Smooth muscle cell (in vitro differentiated cells): ENCODE data around the gene FMO1. TPM values are rescaled to one million over a fixed set of nuclear protein-coding genes. Genes with fewer than 3 reads are reported as not detected.

Source experiments
- DNase-seq: peaks from one replicate; lab custom pipeline; 2025; ENCODE audit not compliant: unreplicated experiment; lab: John Stamatoyannopoulos, UW
- H2AFZ ChIP-seq: fragments of 200-600 bp; sonication (generic); 2 replicates; pipeline ENCODE4 v1.6.0; 2016; ENCODE audit warnings: antibody characterized with exemption, low read depth, mild to moderate bottlenecking
- H3F3A ChIP-seq: fragments of 200-600 bp; sonication (generic); 2 replicates; pipeline ENCODE4 v1.6.0; 2017; ENCODE audit warnings: antibody characterized with exemption, low read depth
- H3K27ac ChIP-seq: fragments of 200-600 bp; sonication (generic); 2 replicates; pipeline ENCODE4 v1.5.1; 2016; ENCODE audit warnings: low read depth, mild to moderate bottlenecking
- H3K27me3 ChIP-seq: fragments of 200-600 bp; sonication (generic); 2 replicates; pipeline ENCODE4 v1.6.1; 2016; ENCODE audit warnings: low read depth, mild to moderate bottlenecking
- H3K36me3 ChIP-seq: fragments of 200-600 bp; sonication (generic); 2 replicates; pipeline ENCODE4 v1.5.1; 2016; ENCODE audit warnings: low read depth
- H3K4me1 ChIP-seq: fragments of 200-600 bp; sonication (generic); 2 replicates; pipeline ENCODE4 v1.5.1; 2016; ENCODE audit warnings: low read depth
- H3K4me2 ChIP-seq: fragments of 200-600 bp; sonication (generic); 2 replicates; pipeline ENCODE4 v1.6.0; 2016; ENCODE audit warnings: mild to moderate bottlenecking
- H3K4me3 ChIP-seq: fragments of 200-600 bp; sonication (generic); 2 replicates; pipeline ENCODE4 v1.5.1; 2016; ENCODE audit warnings: mild to moderate bottlenecking
- H3K79me2 ChIP-seq: fragments of 200-600 bp; sonication (generic); 2 replicates; pipeline ENCODE4 v1.6.0; 2016; ENCODE audit warnings: low read depth, mild to moderate bottlenecking
- H3K9ac ChIP-seq: fragments of 200-600 bp; sonication (generic); 2 replicates; pipeline ENCODE4 v1.6.0; 2016; ENCODE audit warnings: low read depth
- H3K9me3 ChIP-seq: fragments of 200-600 bp; sonication (generic); replicated peaks from 2 replicates; pipeline ENCODE4 v1.5.1; 2016; ENCODE audit warnings: low read depth
- H4K20me1 ChIP-seq: fragments of 200-600 bp; sonication (generic); 2 replicates; pipeline ENCODE4 v1.6.0; 2016; ENCODE audit warnings: low read depth
- WGBS: methylation state at CpG from one replicate; pipeline ENCODE4 v1.1.7; 2016; ENCODE audit warnings: low lambda C conversion rate; 5-methylcytosine and 5-hydroxymethylcytosine counted together
- polyA plus RNA-seq: library from polyadenylated mRNA; unstranded; fragments of >200 nt; fragmentation: Nextera tagmentation; extraction: Ambion mirVana; gene quantifications from 2 replicates; pipeline ENCODE4 v1.2.1, GENCODE V29; 2016
- total RNA-seq: library from RNA; depleted of rRNA; stranded (reverse); fragments of >200 nt; gene quantifications from 2 replicates; pipeline ENCODE4 v1.2.3, GENCODE V29; 2014
- TF ChIP-seq, protein P1 (sequence below): fragments of 200-600 bp; sonication (generic); IDR thresholded peaks from 2 replicates; pipeline ENCODE4 v1.5.1; 2017; ENCODE audit warnings: borderline replicate concordance, mild to moderate bottlenecking, antibody characterized with exemption; ENCODE audit not compliant: insufficient read depth, poor library complexity, severe bottlenecking

The FMO1 gene
- total and polyA plus RNA-seq, 2 experiments from 2014 or later, result not detected

DNA sequence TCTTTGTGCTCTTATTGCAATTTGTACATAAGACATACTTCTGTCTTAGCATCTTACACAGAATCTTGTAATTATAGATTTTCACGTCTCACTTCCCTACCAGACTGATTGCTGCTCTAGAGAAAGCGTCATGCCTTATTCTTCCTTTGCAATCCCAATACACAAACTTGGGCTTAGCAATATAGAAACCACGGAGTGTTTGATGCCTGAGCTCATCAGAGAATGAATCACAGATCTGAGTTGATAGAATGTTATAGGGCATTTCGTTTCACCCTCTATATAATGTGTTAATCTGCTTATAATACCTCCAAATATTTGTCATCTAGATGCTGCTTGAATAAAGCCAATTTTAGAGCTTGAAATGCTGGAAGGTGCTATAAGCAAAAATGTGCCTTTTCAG, 6.6 kb downstream of the FMO1 start:
- Histone ChIP-seq H3K27ac (no peak overlapping the region), H3F3A (no peaks in the 10 kb centered on the region), H3K4me1 (peaks cover 13% of the 10 kb centered on the region), H3K27me3 (peaks cover 8% of the 10 kb centered on the region), H3K9me3 (no peaks in the 10 kb centered on the region), H3K4me2 (peak overlapping the region; percentile 30), H3K79me2 (no peaks in the 10 kb centered on the region), H3K4me3 (no peak overlapping the region), H2AFZ (no peak overlapping the region), H3K9ac (no peak overlapping the region), H3K36me3 (no peaks in the 10 kb centered on the region), H4K20me1 (no peaks in the 10 kb centered on the region)
- DNase-seq, result no peak
- TF ChIP-seq, protein P1, sequence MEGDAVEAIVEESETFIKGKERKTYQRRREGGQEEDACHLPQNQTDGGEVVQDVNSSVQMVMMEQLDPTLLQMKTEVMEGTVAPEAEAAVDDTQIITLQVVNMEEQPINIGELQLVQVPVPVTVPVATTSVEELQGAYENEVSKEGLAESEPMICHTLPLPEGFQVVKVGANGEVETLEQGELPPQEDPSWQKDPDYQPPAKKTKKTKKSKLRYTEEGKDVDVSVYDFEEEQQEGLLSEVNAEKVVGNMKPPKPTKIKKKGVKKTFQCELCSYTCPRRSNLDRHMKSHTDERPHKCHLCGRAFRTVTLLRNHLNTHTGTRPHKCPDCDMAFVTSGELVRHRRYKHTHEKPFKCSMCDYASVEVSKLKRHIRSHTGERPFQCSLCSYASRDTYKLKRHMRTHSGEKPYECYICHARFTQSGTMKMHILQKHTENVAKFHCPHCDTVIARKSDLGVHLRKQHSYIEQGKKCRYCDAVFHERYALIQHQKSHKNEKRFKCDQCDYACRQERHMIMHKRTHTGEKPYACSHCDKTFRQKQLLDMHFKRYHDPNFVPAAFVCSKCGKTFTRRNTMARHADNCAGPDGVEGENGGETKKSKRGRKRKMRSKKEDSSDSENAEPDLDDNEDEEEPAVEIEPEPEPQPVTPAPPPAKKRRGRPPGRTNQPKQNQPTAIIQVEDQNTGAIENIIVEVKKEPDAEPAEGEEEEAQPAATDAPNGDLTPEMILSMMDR, result no peak
- whole genome bisulfite sequencing, result 49% methylated on average over 4 of the region's 4 CpGs

DNA sequence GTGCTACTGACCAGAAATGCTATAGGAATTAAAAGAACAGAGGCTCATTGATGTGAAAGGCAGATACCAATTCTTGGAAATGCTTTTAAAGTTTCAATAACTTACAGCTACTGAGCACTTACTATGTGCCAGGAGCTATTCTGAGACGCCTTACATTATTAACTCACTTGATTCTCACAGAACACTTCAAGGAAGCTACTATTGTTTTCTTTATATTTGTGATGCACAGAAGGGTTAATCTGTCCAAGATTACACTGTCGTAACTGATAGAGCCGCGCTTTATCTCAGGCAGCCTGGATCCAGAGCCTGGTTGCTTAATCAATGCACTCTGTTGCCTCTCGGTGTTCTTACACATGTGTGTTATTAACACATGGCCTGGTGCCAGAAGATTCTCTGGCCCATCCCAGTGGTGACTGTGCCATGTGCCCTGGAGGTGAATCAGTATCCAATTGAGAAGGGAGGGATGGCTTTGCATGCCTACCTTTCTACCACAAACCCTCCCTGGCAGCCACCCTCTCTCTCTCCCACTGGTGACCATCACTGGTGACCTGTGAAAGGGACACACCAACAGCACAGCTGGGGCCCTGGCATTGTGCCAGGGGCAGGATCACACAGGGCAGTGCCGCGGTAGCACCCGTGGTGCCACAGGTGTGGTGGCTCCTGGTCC, 8.8 kb downstream of the FMO1 start:
- 59% methylated on average over 8 of the region's 8 CpGs for WGBS
- Histone ChIP-seq H3K36me3 (no peaks in the 10 kb centered on the region), H3K4me1 (peaks cover 13% of the 10 kb centered on the region), H4K20me1 (no peaks in the 10 kb centered on the region), H3K79me2 (no peaks in the 10 kb centered on the region), H3F3A (no peaks in the 10 kb centered on the region), H3K4me3 (no peak overlapping the region), H3K9ac (no peak overlapping the region), H2AFZ (no peak overlapping the region), H3K4me2 (no peak overlapping the region), H3K9me3 (no peaks in the 10 kb centered on the region), H3K27me3 (no peaks in the 10 kb centered on the region), H3K27ac (no peak overlapping the region)
- TF ChIP-seq, protein P1, result no peak
- DNase-seq, result no peak

DNA sequence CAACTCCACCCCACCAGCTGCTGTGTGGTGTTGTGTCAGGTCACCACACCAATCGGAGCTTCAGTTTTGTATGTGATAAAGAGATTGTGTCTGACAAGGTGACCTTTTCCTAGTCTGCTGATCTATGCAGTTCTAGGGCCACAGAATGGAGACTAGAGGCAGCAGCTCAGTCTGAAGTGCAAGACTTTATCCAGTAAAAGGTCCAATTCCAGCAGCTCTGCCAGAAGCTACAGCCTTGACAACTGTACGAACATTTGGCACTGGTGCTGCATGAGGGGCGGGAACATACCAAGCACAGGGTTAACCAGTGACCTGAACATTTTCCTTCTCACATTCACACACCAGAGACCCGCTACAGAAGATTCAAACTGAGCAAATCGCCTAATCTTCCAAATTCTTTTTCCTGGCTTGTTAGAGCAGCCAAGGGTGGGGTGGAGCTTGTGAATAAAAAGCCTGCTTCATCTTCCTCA, 9.3 kb downstream of the FMO1 start:
- Histone ChIP-seq H3K27me3 (no peaks in the 10 kb centered on the region), H3K36me3 (no peaks in the 10 kb centered on the region), H3K9me3 (no peaks in the 10 kb centered on the region), H3K27ac (no peak overlapping the region), H3K9ac (no peak overlapping the region), H3K4me1 (peaks cover 13% of the 10 kb centered on the region), H3K4me2 (no peak overlapping the region), H3F3A (no peaks in the 10 kb centered on the region), H2AFZ (no peak overlapping the region), H4K20me1 (no peaks in the 10 kb centered on the region), H3K79me2 (no peaks in the 10 kb centered on the region), H3K4me3 (no peak overlapping the region)
- TF ChIP-seq, protein P1, result no peak
- no peak for DNase-seq
- 91% methylated on average over 5 of the region's 5 CpGs for WGBS

DNA sequence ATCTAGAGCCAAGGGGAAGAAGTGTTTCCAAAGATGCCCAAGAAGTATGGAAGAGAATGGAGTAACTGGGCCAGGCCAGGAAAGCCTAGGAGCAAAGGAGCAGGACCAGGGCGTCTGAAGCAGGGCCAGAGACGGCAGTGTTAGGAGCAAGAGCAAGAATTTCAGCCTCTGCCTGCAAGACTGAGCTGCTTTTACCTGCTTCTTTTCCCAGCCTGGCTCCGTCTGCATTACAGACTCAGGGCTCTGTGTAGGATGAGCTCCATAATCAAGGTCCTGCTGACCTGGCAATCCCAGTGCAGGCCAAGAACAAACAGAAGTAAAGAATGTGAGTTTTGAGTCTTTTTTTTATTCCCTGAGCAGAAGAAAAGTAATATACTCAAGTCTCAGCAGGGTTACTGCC, 10.1 kb downstream of the FMO1 start:
- no peaks in the 10 kb centered on the region for H3K27me3 ChIP-seq
- H4K20me1 ChIP-seq, result no peaks in the 10 kb centered on the region
- WGBS, result 80% methylated on average over 3 of the region's 3 CpGs
- no peaks in the 10 kb centered on the region for H3K9me3 ChIP-seq
- no peak overlapping the region for H3K9ac ChIP-seq
- H2AFZ ChIP-seq, result no peak overlapping the region
- no peaks in the 10 kb centered on the region for H3K79me2 ChIP-seq
- no peak overlapping the region for H3K4me3 ChIP-seq
- H3K36me3 ChIP-seq, result no peaks in the 10 kb centered on the region
- peaks cover 13% of the 10 kb centered on the region for H3K4me1 ChIP-seq
- H3K27ac ChIP-seq, result no peak overlapping the region
- H3F3A ChIP-seq, result no peaks in the 10 kb centered on the region
- no peak for DNase-seq
- TF ChIP-seq, protein P1, result no peak
- no peak overlapping the region for H3K4me2 ChIP-seq
